Aorta (tissue), 5 donors: ENCODE results near the gene SLC16A9. TPM values are rescaled to one million over a fixed set of nuclear protein-coding genes. Genes with fewer than 3 reads are reported as not detected.

Experiments
- ATAC-seq: fragments of 200-7000 bp; cut with Tn5 transposase; one replicate; pipeline ENCODE4 v1.9.1; 2022; ENCODE audit warnings: moderate library complexity; ENCODE audit not compliant: low FRiP score
- DNase-seq, 2 donors: peaks; one replicate each; pipeline ENCODE4 v3.0.0-alpha.2; 2020
- H3K27ac ChIP-seq, 2 donors: one replicate each; pipeline ENCODE4 v1.5.1; 2013; ENCODE audit warnings: low read length in 2 of 2, mild to moderate bottlenecking in 2 of 2, moderate library complexity in 2 of 2, control low read depth in 1 of 2, inconsistent platforms in 1 of 2, low read depth in 1 of 2
- H3K27me3 ChIP-seq, 2 donors: one replicate each; pipeline ENCODE4 v1.6.1; 2013; ENCODE audit warnings: control low read depth in 1 of 2, low read length in 1 of 2, mild to moderate bottlenecking in 1 of 2, moderate library complexity in 1 of 2; ENCODE audit not compliant: insufficient read depth in 2 of 2, control insufficient read depth in 1 of 2
- H3K36me3 ChIP-seq, 2 donors: one replicate each; pipeline ENCODE4 v1.6.1; 2013; ENCODE audit warnings: control low read depth in 1 of 2, low read length in 1 of 2, mild to moderate bottlenecking in 1 of 2; ENCODE audit not compliant: insufficient read depth in 2 of 2, control insufficient read depth in 1 of 2
- H3K4me1 ChIP-seq, 2 donors: one replicate each; pipeline ENCODE4 v1.6.1; 2013; ENCODE audit warnings: low read length in 2 of 2, control low read depth in 1 of 2, mild to moderate bottlenecking in 1 of 2, moderate library complexity in 1 of 2; ENCODE audit not compliant: insufficient read depth in 2 of 2, control insufficient read depth in 1 of 2
- H3K4me3 ChIP-seq, 2 donors: one replicate each; pipeline ENCODE4 v1.5.1; 2013; ENCODE audit warnings: low read length in 2 of 2, control low read depth in 1 of 2, mild to moderate bottlenecking in 1 of 2
- H3K9me3 ChIP-seq: one replicate; pipeline ENCODE4 v1.6.1; 2013; ENCODE audit warnings: mild to moderate bottlenecking, low read length; ENCODE audit not compliant: control insufficient read depth
- WGBS, 2 donors: extraction: QIAGEN DNeasy Blood & Tissue Kit; methylation state at CpG; one replicate each; pipeline ENCODE4 v1.1.7; 2013; 5-methylcytosine and 5-hydroxymethylcytosine counted together
- intact Hi-C, 2 donors: fragments of 100-400 bp; cut with DNase I; formaldehyde crosslinking; loops; one replicate each; pipeline versions ENCODE4 v1.14.2 to v1.15.0; 2022
- polyA plus RNA-seq, 2 donors: library from polyadenylated mRNA; stranded (reverse); fragments of 200-250 nt; gene quantifications; one replicate each; pipeline ENCODE4 v1.2.3, GENCODE V29; 2013
- total RNA-seq, 2 donors: library from RNA; stranded (reverse); fragmentation: NEBNext Ultra II Directional; extraction: Animal tissue kit (Norgen Biotek cat#: 25700); gene quantifications; one replicate each; pipeline ENCODE4 v1.2.1, GENCODE V29; 2021
- donor health status: healthy with polysubstance abuse.
- donor health status: Bipolar disorder and iron deficiency.
- donor health status: DM: no; HTN: no; CAD: no.
- donor health status: DM: no; HTN: no; CAD: no.
- donor health status: DM: yes; HTN: yes; CAD: no.

SLC16A9 gene
- total and polyA plus RNA-seq, 4 donors = 0.25 to 3.5 (median 2.3) TPM

- Histone ChIP-seq H3K4me3 (no peak overlapping the region), H3K27ac (no peak overlapping the region), H3K4me1 (no peaks in the 10 kb centered on the region), H3K36me3 (peaks cover 0 to 2% of the 10 kb centered on the region in 2 donors), H3K27me3 (no peaks in the 10 kb centered on the region), H3K9me3 (no peaks in the 10 kb centered on the region)
- ATAC-seq = no peak
- intact Hi-C loops = no loop called here
- DNase-seq = no peak
- 59 to 64% methylated on average over 5 of the region's 5 CpGs for WGBS, 2 donors
Measured at GRCh38 chr10:59688921-59689351, 20.7 kb downstream of the SLC16A9 start.

- ATAC-seq = no peak
Measured at GRCh38 chr10:59687657-59688056, 22.0 kb downstream of the SLC16A9 start.

GRCh38 chr10:59684006-59684405, 25.6 kb downstream of the SLC16A9 start:
- intact Hi-C loops = no loop called here
- WGBS, 2 donors = 95 to 96% methylated on average over 5 of the region's 5 CpGs
- Histone ChIP-seq H3K4me3 (no peak overlapping the region), H3K4me1 (no peaks in the 10 kb centered on the region), H3K9me3 (no peaks in the 10 kb centered on the region), H3K27ac (no peak overlapping the region), H3K27me3 (no peaks in the 10 kb centered on the region), H3K36me3 (peaks cover 0 to 3% of the 10 kb centered on the region in 2 donors)
- ATAC-seq (no peak), DNase-seq (no peak)

More at GRCh38 chr10:59687657-59688056, 22.0 kb downstream of the SLC16A9 start:
- Histone ChIP-seq H3K27me3 (no peaks in the 10 kb centered on the region), H3K9me3 (no peaks in the 10 kb centered on the region), H3K4me1 (no peaks in the 10 kb centered on the region), H3K36me3 (peaks cover 0 to 3% of the 10 kb centered on the region in 2 donors), H3K27ac (no peak overlapping the region), H3K4me3 (no peak overlapping the region)
- intact Hi-C loops = no loop called here
- 55 to 70% methylated on average over 1 of the region's 1 CpG for WGBS, 2 donors
- no peak for DNase-seq

GRCh38 chr10:59682986-59683937, 26.4 kb downstream of the SLC16A9 start:
- Histone ChIP-seq H3K9me3 (no peaks in the 10 kb centered on the region), H3K36me3 (peaks cover 0 to 3% of the 10 kb centered on the region in 2 donors), H3K27ac (no peak overlapping the region), H3K27me3 (no peaks in the 10 kb centered on the region), H3K4me1 (peaks cover 0 to 2% of the 10 kb centered on the region in 2 donors), H3K4me3 (no peak overlapping the region)
- DNase-seq (no peak), ATAC-seq (no peak)
- intact Hi-C loops = no loop called here
- 97% methylated on average over 2 of the region's 2 CpGs for WGBS, 2 donors

- peaks cover 0 to 2% of the 10 kb centered on the region in 2 donors for H3K4me1 ChIP-seq
- H3K27ac ChIP-seq = no peak overlapping the region
- intact Hi-C loops = no loop called here
- no peak for ATAC-seq
- DNase-seq = no peak
- 67 to 89% methylated on average over 1 of the region's 1 CpG for WGBS, 2 donors
- no peaks in the 10 kb centered on the region for H3K27me3 ChIP-seq
- H3K36me3 ChIP-seq = peaks cover 0 to 3% of the 10 kb centered on the region in 2 donors
- H3K4me3 ChIP-seq = no peak overlapping the region
- no peaks in the 10 kb centered on the region for H3K9me3 ChIP-seq
Measured at GRCh38 chr10:59680199-59680598, 29.5 kb downstream of the SLC16A9 start.

- Histone ChIP-seq H3K36me3 (peaks cover 0 to under 1% of the 10 kb centered on the region in 2 donors), H3K4me3 (no peak overlapping the region), H3K27me3 (no peaks in the 10 kb centered on the region), H3K27ac (no peak overlapping the region), H3K4me1 (peaks cover 0 to 2% of the 10 kb centered on the region in 2 donors), H3K9me3 (no peaks in the 10 kb centered on the region)
- ATAC-seq = no peak
- 39 to 53% methylated on average over 4 of the region's 4 CpGs for WGBS, 2 donors
- no peak for DNase-seq
- intact Hi-C loops = no loop called here
Measured at GRCh38 chr10:59678884-59679301, 30.8 kb downstream of the SLC16A9 start.

- ATAC-seq (no peak), DNase-seq (no peak)
- no peaks in the 10 kb centered on the region for H3K36me3 ChIP-seq
- no peaks in the 10 kb centered on the region for H3K27me3 ChIP-seq
- H3K27ac ChIP-seq = no peak overlapping the region
- peaks cover 0 to 2% of the 10 kb centered on the region in 2 donors for H3K4me1 ChIP-seq
- intact Hi-C loops = no loop called here
- 81 to 91% methylated on average over 5 of the region's 5 CpGs for WGBS, 2 donors
- H3K9me3 ChIP-seq = no peaks in the 10 kb centered on the region
- no peak overlapping the region for H3K4me3 ChIP-seq
Measured at GRCh38 chr10:59677253-59677831, 32.3 kb downstream of the SLC16A9 start.

- DNase-seq (no peak), ATAC-seq (no peak)
- no peak overlapping the region for H3K27ac ChIP-seq
- peaks cover 0 to 2% of the 10 kb centered on the region in 2 donors for H3K4me1 ChIP-seq
- no peak overlapping the region for H3K4me3 ChIP-seq
- no peaks in the 10 kb centered on the region for H3K27me3 ChIP-seq
- H3K9me3 ChIP-seq = no peaks in the 10 kb centered on the region
- no peaks in the 10 kb centered on the region for H3K36me3 ChIP-seq
- intact Hi-C loops = no loop called here
- WGBS, 2 donors = 86 to 87% methylated on average over 2 of the region's 2 CpGs
Measured at GRCh38 chr10:59675812-59676211, 33.8 kb downstream of the SLC16A9 start.
